Stimulated activated CD4-positive, alpha-beta T cell treated with anti-CD3 and anti-CD28 coated beads, Interleukin-15, amount 100 ng/mL, for 48 hours (primary cell): ENCODE results near the gene RHBDF2.
A peak's percentile ranks its signal among the peaks of the same experiment; 100 is the strongest.

Experiments used
- DNase-seq, 2 donors: peaks; one replicate each; pipeline ENCODE4 v3.0.0-alpha.2; 2020; ENCODE audit warnings: low read depth in 2 of 2

RHBDF2 gene

DNA sequence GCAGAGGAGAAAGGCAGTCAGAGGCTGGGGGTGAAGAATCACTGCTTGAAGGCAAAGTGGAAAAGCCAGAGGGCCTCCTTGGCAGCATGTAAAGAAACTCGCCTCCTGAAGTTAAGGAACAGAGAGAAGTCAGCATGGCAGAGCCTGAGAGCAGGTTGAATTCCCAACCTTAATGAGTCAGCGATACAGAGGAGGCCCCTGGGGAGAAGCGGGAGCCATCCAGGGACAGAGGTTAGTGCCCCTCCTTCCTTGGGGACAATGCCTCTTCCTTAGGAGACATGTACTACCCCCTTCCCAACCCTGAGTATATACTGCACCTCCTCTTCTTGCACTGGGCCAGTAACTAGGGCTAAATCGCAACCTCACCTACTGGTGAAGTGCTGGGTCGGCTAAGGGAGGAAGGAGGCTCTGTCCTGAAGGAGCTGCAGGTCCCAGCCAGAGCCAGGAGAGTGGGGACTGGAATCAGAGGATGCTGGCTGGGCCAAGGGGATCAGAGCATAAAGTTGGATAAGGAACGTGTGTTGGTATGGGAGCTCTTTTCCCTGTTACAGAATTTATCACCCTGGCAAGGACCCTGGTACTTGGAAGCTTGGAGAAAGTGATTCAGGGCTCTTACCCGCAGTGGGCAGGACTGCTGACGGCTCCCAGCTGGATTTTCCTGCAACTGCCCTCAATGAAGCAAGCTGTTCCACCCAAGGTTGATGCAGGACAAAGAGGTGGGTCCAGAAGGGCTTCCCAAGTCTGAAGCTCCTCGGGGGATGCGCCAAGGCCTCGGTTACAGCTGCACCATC is 39.3 kb downstream of the RHBDF2 start:
- DNase-seq, result no peak

DNA sequence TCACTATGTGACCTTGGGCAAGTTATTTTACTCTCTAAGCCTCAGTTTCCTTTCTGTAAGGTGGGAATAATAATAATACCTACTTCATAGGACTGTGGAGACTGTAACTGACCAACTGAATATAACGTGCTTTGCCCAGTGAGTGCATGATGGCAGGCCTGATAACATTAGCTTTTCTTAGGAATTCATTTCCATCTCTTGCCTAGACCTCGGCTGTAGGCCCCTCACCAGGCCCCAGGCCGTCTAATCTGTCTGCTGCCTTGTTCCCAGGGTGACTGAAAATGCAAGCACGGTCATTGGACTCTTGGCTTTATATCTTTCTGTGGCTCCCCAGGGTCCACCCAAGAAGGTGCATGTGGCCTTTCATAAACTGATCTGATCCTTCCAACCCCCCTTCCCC is 41.5 kb downstream of the RHBDF2 start:
- DNase-seq, result no peak

DNA sequence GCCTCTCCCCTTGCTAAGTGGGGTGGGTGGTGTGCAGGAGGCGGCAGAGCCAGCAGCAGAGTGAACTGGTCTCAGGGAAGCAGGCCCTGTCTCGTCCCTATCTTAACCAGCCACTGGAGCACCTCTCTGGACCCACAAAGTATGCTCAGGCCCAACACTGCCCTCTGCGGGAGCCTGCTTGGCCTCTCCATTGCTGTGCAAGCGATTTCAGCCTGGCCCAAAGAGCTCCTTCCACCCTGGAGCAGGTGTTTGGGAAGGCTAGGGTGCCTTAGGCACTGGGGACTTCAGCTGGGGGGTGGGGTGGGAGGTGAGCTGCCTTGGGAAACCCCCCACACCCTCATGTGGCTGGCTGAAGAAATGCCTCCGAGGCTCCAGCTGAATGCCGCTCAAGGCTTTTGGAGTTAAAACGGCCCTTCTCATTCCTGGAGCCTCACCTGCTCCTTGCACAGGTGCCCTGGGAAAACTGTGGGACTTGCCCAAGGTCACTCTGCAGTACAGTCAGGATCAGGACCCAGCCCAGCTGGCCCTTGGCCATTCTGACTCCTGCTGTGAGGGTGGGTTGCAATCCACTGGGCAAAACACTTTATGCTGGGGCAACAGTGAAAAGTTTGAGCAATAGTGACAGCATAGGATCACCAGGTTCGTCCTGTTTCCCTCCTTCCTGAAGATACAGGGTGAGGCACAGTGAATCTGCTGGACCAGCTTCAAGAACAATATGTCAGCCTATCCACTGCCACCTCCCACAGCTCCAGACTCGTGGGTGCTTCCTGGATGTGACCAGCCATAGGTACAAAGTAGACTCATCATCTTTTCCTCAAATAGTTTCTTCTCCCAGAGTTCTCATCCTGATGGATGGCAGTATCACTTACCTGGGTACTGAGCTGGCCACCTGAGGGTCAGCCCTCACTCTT is 42.4 kb downstream of the RHBDF2 start:
- DNase-seq, result no peak

DNA sequence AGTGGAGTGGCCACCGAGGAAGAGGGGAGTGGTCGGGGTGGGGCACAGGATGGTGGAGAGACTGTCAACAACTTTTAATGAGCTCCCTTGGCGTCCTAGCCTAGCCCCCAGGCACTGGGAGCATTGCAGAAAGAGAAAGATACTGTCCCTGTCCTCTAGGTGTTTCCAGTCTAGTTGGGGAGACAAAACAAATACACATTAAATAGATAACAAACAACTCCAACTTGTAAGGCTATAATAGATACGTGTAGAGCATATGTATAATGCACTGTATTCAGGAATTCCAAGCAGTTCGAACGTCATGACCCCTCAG is 47.8 kb downstream of the RHBDF2 start:
- no peak for DNase-seq

DNA sequence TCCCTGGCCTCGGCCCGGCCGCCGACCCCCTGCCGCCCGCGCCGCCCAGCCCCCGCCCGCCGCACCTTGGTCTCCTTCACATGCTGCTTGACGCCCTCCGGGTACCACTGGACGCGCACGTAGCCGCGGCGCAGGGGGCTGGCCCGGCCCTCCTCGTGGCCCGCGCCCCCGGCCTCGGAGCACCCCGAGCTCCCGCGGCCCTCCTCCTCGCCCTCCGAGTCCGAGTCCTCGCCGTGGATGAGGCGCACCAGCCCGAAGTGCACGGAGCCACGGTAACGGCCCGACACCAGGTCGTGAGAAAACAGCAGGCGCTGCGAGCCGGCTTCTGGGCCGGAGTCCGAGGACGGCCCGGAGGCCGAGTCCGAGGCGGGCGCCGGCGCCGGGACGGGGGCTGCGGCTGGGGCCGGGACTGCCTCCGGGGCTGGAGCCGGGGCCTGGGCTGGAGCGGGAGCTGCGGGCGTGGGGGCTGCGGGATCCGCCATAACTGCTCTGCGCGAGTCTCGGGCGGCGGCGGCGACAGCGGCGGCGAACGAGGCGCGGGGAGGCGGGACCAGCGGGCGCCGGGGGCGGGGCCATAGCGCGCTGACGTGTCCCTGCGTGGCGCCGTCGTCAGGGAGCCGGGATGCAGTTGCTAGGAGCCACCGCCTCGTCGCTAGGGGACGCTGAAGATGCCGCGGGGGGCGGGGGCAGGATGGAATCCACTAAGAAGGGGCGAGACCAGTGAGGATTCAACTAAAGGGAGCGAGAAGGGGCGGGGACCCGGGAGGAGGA is 48.4 kb downstream of the RHBDF2 start, which contains the start of gene UBE2O:
UBE2O (minus strand) TSS at position 493 of the 771 bp plus-strand sequence; CDS start at position 482, 11 bp downstream.
- peak; percentile 82 to 90 for DNase-seq

DNA sequence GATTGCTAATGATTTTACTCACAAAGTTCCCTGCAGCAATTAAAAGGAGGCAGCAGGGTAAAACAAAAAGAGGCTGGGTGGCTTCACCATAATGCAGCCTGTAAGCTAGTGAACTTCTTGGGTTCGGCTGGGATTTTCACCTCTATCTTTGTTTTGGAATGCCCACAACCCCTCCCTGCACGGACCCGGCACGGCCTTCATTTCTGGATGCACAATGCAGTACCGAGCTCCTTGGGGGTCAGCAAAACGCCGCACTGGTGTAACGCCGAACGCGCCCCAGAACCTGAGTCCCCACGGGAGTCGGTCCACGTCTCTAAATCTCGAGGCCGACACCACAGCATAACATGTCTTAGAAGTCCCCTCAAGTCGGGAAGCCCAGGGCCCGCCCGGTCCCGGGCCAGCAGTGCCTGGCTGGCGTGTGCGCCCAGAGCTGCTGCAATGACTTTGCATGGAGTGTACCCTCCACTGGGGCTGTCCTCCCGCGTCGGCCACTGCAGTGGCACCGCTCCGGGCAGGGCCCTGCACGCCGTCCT is 49.0 kb downstream of the RHBDF2 start:
- no peak for DNase-seq

DNA sequence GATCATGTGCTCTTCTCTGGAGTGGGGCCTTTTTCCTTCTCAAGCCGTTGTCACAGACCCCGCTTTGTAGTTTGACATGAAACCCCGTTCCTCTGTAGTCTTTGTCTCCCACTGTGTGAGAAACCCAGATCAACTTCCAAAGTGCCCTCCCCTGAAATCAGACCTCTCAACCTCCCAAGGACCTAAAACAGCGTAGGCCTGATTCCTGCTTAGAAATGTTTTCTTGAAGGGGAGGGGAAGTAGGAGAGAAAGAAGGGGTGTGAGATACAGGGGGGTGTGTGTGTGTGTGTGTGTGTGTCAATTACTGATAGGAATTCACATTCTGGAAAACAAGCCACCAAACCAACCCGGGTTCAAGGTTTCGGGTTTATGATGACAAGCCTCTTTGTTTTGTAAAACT is 49.7 kb downstream of the RHBDF2 start:
- no peak for DNase-seq

DNA sequence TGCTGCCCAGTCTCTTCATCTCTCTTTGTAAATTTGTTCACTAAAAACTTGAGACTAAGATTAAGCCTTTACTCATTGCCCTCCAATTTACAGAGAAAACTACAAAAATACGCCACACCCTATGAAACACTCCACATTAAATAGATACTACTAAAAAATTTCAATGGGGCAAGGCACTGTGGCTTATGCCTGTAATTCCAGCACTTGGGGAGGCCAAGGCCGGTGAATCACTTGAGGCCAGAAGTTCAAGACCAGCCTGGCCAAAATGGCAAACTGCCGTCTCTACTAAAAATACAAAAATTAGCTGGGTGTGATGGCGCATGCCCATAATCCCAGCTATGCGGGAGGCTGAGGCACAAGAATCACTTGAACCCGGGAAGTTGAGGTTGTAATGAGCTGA is 52.1 kb downstream of the RHBDF2 start:
- no peak for DNase-seq

DNA sequence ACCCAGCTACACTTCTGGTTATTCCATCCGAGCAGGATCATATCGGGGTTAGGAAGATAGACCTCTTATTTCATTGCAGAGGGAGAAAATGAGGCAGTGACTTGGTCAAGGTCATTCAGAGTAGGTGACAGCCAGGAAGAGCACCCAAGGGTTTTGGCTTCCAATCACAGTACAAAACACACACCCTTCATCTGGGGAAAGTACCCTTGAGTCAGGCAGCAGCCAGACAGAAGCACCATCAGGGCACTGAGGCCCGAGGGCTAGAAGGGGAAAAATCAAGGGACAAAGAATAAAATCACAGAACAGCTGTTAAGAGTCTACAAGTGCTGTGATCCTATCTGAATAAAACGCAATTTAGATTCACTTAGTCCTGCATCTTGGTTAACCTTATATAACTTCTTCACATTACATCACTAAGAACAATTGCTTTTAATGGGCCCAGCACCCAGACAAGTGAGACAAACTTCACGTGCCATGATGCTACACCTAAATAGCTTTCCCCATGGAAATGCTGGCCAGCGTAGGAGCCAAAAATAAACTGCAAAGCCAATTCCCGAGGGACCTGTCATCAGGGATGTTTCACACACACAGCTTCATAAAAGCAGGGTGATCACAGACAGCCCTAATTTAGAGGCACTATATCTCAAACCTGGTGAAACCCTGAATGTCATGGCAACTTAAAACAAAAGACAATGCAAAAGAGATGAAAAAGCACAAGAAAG is 53.1 kb downstream of the RHBDF2 start:
- no peak for DNase-seq

DNA sequence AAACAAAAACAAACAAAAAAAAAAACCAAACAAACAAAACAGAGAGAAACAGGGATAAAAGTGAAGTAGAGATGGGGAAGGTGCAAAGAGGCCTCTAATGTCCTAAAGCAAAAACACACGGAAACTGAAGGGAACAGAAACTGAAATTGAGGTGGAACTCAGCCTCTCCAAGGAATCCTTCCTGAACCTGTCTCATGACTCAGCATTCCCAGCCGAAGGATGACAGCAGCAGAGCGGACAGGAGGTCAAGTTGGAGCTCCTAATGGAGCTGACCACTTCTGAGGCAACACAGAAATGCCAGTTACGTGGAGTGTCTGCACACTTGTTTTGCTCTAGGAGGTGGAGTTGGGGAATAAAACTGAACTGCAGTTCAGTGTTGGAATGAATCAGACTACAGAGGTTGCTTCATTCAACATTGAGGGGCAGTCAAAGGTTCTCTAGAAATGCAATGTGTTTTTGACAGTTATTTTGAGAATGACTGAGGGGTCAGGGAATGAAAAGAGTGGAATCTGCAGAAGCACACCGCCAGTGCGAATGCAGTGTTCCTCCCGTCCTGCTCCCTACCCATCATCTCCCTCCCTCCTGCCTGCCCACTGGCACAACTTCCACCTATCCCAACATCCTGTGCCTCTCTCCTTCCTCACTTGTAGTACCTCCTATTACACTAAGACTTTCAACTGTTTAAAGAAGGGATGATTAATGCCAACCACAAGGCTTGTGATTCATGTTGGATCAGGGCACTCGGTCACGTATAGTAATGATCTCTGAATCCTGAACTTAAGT is 54.6 kb downstream of the RHBDF2 start:
- no peak for DNase-seq

DNA sequence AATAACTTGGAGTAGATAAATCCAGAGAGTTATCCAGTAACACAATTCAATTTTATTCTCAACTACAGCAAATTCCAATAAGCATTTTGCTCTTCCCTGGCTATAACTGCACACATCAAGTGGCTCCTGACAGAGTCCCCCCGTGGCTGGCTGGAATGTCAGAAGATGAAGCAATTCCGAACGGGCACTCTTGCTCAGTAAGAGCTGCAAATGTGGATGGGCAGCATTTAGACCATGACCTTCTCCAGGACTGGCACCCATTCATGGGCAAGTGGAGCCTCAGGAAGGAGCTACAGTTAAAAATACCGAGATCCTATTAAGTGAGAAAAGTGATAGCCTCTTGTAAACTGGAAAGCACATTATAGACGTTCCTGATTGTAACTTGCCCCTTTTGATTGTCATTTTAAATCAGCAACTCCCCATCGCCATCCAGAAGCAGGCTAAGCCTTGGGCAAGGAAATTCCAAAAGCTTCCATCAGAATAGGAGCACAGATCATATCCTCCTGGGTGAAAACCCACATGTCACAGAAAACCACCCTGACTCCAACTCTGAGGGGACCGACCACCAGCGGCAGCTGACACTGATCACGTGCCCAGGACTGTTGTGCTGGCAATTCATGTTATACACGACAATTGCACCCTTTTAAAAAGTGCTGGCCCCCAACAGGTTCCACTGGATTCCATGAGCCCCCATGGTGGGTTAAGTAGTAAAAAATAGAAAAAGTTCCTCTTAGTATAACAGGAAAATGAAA is 55.4 kb downstream of the RHBDF2 start:
- no peak for DNase-seq

DNA sequence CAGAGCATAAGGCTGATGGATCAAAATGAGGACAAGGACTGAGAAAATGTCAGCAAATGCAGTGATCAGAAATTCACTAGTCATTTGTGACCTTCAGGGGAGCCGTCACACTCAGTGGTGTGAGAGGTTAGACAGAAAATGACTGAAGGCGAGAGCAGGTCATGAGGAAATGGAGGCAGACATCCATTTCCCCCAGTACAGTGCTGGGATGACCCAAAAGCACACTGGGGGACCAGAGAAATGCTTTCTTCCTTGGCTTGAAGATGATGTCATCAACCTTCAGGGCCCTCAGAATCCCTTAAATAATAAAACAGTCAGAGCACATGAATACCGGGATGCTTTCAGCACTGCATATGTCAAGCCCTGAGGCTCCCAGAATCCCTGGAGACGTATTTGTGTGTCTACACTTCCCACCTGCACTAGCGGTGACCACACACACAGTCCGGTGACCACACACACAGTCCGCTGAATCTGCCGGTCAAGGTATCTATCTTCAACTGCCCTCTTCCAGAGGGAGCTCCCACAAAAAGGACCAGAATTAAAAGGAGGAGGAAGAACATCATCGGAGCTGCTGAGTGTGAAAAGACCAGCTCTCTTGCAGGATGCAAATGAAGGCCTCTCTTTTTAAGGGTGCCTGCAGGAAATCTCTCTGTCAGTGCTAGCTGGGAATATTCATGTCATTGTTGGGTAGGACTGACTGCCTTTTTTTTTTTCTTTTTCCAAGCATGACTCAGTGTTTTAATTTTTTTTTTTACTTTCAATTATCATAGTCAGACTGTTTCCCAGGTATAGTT is 56.5 kb downstream of the RHBDF2 start:
- DNase-seq, result no peak

DNA sequence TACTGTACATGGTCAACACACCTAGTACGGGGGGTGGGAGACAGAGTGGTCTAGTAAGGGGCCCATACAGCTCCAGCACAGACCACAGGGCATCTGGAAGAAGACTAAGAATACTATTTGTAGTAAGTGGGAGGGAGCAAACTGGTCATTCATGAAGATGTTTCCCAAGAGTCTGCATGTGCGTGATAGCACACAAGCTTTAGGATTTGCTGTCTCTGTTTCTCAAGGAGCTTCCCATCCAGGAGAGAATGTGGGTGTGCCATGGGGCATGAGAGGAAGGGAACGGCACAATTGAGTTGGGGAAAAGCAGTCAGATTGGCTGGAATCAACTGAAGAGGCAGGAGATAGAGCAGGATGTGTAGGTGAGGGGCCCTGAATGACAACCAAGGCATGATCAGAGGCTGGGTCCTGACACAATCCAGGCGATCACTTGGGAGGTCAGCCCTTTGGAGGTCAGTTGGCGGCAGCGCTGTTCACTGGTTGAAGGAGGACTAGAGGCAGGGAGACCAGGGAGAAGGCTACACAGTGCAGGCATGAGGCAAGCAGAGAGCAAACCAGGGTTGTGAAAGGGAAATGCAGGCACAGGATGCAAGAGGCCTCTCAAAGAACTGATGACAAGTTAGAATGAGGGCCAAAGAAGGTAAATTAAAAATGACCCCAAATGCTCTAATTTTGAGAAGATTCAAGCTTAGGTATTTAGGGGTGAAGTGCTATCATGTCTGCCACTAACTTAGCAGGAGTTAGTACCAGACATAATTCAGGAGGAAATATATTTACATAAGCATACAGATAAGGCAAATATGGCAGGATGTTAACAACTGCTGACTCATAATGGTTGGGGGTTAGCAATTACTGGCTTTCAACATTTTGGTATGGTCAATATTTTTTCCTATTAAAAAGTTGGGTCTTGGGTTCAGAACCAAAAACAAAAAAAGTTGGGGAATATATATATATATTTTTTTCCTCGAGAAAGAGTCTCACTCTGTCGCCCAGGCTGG is 58.6 kb downstream of the RHBDF2 start:
- no peak for DNase-seq

DNA sequence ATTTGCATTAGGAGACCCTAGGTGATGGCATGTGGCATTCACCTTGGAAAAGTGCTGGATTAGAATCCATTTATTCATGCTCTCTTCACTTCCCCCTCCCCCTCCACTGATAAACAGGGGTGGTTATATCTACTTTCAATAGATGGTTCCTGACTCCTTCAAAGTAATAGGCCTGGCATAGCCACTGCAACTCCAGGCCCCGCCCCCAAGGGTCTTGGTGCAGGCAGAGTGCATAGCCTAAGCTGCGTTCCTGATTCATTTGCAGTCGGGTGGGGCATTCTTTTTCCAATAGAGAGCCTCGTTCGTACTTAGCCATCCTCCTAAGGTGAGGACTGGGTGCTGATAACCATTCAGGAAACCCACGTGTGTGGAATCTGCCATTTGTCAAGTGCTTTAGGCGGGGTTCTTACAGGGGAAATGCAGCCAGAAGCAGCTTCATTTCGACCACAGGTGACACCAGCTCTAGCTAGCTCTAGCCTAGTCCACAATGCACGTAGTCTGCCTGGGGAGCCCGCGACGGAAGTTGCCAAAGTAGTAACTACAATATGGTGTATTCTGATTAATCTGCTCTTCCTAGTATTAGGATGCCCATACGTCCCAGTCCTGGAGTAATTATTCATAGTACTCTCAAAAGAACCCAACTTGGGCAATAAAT is 59.4 kb downstream of the RHBDF2 start:
- no peak for DNase-seq

DNA sequence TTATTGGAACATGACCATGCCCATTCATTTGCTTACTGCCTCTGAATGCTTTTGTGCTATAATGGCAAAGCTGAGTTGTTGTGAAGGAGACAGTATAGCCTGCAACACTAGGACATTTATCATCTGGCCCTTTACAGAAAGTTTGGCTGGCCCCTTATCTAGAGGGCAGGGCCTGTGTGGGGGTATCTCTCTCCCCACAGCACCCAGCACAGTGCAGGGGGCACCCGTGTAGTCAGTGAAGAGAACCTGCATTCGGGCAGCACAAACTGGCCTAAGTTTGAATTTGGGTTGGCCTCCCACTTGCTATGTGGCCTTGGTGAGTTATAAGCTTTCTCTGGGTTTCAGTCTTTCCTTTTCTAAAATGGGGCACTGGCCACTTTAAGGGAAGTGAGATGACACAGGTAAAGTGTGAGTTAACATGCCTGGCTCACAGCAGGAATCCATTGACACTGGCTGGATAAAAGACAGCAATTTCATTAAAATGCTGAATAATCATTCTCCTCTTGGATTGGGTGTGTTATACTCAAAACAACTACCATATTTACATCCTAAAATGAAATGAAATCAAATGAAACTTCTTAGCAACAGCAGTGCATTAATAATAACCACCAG is 60.4 kb downstream of the RHBDF2 start:
- DNase-seq, result no peak

DNA sequence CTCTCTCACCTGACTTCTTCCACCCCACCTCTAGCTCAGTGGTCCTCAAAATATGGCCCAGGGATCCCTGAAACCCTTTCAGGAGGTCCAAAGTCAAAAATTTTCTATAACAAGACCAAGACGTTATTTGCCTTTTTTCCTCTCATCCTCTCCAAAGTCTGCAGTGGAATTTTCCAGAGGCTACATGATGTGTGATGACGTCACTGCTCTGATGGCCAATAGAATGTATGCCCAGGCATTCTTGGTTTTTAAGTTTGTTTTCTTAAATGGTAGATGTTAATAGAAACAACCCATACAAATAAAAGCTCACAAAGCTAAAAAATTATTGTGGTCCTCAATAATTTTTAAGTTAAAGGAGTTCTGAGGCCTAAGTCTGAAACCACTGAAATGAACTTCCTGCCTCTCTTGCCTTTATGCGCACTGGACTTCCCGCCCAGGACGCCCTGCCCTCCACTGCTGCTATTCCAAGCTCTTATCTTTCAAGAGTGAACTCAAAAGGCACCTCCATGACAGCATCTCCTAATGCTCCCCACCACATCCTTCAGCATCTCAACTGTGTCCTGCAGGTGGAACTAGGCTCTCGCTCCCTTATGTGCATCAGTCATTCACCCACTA is 61.8 kb downstream of the RHBDF2 start:
- no peak for DNase-seq
